HG02981 (cell line): Measurements from ENCODE around the gene COL1A1.

Source experiments
- ATAC-seq: cut with Tn5 transposase; IDR thresholded peaks from one replicate; pipeline ENCODE4 v1.9.1; 2021; ENCODE audit warnings: mild to moderate bottlenecking, moderate library complexity; ENCODE audit not compliant: unreplicated experiment

The COL1A1 gene

DNA sequence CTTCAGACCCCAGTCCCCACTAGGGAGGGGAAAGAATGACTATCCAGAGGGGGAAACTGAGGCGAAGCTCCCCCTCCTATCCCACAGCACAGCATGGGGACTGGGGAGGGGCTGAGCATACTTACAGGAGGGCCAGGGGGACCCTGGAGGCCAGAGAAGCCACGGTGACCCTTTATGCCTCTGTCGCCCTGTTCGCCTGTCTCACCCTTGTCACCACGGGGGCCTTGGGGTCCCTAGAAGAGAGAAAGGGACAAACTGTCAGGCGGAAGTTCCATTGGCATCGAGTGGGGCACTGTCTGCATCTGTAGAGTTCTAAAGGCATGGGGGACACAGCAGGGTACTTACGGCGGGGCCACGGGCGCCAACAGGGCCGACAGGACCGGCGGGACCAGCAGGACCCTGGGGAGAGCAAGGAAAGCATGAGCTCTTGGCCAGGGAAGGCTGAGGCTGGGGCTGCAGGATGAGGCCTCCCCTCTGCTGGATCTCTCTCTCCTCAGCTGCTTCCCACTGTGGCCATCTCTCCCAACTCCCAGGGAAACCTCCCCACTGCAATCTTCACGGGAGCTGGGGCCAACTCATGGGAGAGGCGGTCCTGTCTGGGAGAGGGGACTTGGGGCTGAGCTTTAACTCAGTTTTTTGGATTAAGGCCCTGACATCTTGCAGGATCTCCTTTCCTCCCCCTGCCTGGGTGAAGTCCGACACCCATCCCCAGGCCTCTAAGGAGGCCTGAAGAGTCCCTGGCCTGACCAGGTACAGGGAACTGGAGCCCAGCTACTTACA is 13.5 kb downstream of the COL1A1 start:
- no peak for ATAC-seq

DNA sequence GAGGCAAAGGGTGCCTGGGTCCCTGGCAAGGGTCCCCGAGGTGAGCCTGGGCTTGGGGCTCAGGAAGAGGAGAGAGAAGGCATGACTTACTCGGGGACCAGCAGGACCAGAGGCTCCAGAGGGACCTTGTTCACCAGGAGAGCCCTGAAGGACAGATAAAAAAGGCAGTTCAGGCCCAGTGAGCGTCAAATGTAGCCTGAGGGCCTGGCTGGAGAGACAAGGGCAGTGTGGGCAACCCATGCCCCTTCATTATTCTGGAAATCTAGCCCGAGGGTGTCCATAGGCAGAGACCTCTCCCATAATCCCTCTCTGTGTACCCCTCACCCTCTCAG is 14.1 kb downstream of the COL1A1 start:
- ATAC-seq = no peak

GRCh38 chr17:50186661-50187393 is 14.6 kb downstream of the COL1A1 start:
- ATAC-seq = no peak

DNA sequence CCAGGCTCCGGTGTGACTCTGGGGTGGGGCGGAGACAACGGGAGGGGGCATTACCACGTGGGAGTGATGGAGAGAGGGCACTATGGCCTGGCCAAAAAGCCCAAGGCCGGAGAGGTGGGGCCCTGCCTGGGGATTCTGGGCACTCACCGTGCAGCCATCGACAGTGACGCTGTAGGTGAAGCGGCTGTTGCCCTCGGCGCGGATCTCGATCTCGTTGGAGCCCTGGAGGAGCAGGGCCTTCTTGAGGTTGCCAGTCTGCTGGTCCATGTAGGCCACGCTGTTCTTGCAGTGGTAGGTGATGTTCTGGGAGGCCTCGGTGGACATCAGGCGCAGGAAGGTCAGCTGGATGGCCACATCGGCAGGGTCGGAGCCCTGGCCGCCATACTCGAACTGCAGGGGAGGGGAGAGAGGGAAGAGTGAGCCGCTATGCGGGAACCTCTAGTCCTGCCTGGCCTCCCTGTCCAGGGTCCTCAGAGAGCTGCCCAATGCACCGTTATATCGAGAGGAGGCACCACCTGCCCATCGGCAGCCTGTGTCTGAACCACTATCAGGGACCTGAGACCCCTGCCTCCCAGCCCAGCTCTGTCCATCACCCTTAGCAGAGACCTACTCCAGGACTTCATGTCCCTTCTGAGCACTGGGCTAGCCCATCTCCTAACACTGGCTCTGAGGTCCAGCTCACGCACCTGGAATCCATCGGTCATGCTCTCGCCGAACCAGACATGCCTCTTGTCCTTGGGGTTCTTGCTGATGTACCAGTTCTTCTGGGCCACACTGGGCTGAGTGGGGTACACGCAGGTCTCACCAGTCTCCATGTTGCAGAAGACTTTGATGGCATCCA is 15.6 kb downstream of the COL1A1 start:
- ATAC-seq = no peak

DNA sequence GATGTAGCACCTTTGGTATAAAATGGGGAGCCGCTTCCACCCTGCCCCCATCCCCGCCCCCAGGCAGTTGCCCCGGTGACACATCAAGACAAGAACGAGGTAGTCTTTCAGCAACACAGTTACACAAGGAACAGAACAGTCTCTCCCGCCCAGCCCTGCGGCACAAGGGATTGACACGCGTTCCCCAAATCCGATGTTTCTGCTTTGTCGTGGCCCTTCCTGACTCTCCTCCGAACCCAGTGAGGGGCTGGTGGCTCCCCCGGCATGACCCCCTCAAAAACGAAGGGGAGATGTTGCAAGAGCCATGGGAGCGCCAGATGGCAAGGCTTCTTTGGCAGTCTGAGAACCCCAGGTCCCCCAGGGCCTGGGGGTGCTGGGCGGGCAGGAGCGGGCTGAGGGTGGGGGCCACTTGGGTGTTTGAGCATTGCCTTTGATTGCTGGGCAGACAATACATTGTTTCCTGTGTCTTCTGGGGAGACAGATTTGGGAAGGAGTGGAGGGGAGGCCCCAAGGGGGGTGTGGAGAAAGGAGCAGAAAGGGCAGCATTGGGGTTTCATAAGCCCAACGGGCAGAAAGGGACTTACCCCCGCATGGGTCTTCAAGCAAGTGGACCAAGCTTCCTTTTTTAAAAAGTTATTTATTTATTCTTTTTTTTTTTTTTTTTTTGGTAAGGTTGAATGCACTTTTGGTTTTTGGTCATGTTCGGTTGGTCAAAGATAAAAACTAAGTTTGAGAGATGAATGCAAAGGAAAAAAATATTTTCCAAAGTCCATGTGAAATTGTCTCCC is 16.6 kb downstream of the COL1A1 start:
- no peak for ATAC-seq

- no peak for ATAC-seq
Observed at GRCh38 chr17:50184064-50184463, 17.4 kb downstream of the COL1A1 start.

GRCh38 chr17:50183421-50183994 is 17.9 kb downstream of the COL1A1 start:
- ATAC-seq = no peak

GRCh38 chr17:50182783-50183420 is 18.5 kb downstream of the COL1A1 start:
- no peak for ATAC-seq

DNA sequence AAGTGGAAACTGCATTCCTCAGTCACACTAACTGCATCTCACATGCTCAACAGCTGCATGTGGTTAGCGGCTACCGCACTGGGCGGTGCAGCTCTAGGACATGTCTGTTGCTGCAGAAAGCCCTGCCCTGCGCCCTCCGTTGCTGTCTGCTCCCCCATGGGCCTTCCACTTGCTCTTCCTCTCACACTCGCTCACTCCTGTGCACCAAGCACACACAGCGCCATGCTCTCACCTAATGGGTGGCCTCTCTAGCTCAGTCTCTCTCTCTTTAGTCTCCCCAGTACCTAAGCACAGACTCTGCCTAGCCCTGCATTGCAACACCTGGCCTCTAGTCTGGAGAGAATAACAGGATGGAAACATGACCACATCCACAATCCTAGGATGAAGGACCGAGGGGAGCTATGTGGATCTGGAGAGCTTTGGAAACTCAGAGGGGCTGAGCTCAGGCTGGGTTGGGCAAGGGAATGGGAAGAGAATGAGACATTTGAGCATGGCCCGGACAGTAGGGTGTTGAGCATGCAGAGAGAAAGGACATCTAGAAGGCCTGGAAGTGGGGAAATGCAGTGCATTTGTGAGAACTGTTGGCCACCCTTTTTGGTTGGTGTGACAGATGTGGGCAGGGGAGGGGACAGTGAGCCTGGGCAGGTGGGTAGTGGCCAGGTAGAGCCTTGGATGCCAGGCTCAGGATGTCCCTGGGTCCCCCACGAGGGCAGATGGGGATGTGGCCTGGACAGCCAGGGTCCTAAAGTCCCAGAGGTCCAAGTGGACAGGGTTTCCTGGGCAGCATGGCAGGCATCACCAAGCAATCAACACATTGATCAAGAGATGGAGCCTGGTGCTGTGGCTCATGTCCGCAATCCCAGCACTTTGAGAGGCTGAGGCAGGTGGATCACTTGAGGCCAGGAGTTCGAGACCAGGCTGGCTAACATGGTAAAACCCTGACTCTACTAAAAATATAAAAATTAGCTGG is 19.6 kb downstream of the COL1A1 start:
- ATAC-seq = no peak

DNA sequence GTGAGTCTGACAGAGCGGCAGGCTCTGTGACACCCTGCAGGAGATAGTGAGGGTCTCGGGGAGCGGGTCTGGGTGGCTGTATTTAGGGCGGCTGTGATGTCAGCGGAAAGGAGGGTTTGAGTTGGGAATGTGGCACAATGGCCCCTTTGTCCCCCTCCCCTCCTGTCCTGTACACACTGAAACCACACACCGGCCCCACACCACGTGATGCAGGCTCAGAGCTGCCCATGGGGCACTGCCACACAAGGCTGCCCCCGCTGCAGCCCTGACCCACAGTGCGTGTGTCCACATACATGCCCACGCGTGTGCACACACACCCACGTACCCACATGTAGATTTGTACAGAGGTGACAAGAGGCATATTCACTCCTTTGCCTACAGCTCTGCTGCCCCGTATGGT is 20.3 kb downstream of the COL1A1 start:
- no peak for ATAC-seq

DNA sequence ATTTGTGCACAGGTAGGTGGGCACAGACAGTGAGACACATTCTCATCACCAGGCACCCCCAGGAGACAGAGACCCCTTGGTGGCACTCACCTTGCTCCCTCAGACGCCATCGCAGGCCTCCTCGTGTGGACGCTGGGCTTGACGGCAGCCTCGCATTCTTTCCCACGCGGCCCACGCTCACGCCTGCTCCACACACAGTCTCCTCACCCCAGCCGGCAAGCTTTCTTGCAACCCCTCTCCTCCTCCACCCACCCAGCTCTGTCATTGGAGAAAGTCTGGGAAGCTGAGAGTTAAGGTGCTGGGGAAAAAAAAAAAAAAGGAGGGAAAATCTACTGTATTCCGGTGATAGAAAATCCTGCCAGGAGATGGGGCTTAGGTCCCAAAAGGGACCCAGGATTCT is 20.8 kb downstream of the COL1A1 start:
- no peak for ATAC-seq

GRCh38 chr17:50180111-50180510 is 21.3 kb downstream of the COL1A1 start:
- ATAC-seq = no peak

DNA sequence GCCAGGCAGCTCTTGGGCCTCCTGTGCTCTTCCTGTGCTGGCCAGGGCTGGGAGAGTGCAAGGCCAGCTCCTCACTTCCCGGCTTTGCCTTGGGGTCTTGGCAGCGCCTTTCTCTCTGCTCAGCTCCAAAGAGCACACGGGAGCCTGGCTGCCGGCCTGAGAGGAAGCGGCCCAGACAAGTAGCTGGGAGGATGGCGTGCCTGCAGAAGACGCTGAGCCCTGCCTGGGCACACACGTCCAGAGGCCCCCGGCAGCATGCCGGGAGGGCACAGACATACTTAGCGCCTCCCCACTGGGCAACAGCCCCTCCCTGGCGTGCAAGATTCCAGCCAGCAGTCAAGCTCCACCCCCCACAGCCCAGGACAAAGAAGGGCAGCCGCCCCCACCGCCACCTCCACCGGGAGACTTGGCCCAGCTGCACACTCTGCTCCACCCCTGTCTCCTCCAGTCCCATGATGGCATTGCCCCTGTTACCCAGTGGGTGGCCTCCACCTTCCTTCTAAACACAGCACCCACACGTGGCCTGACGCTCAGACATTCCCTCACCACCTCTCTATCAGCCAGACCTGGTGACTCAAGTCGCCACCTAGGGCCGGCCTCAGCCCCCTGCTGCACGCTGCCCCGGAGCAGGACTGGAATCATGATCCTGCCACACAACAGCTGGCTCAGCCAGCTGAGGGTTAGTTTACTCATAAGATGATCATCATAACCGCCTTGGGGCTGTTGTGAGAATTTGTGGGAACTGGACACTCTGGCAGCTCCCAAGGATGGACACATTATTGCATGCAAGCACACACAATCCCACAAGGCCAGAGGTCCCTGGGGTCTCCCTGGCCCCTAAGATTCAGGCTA is 23.2 kb downstream of the COL1A1 start:
- ATAC-seq = peak; percentile 65

DNA sequence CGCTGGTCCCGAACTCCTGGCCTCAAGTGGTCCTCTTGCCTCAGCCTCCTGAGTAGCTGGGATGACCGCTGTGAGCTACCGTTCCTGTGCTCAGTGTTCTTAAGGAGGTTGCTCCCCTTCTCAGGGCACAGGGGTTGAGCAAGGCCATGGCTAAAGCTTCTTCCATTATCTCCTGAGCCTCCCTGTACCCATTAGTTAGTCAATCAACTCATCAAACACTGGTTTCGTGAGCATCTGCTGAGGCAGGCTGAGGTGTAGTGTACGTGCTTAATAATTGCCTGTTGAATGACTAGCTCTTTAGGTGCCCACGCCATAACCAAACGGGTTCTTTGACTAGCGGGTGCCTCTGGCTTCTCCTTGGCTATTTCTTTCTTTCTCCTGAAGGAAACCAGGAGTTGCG is 24.0 kb downstream of the COL1A1 start:
- ATAC-seq = no peak

DNA sequence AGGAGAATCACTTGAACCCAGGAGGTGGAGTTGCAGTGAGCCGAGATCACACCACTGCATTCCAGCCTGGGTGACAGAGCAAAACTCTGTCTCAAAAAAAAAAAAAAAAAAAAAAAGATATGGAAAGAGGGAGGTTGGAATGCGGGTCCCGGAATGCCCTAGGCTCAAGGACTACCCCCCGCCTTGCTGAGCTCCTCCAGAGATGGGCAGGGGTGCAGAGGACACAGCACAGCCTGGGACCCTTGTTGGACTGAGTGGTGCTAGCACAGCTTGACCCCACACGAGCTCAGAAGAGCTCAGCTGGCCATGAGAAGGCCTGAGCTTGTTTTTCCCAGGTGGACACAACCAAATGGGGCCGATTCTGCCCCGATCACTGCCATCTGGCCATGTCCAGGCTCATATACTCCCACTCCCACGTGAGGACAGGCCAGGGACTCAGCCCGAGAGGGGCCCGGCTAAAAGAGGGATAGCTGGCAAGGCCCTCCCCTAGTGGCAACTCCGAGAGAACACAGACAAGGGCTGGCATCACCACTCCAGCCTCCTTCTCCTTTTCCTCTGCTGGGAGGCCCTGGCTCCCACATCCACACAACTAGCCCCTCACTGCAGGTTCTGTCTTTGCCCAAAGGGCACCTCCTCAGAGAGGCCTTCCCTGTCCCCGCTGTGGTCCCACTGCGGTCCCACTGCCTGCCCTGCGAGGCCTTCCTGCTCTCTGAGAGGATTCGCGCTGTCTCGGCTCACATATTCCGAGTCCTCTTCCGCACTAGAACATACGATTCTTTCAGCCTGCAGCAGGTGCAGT is 24.7 kb downstream of the COL1A1 start:
- no peak for ATAC-seq

DNA sequence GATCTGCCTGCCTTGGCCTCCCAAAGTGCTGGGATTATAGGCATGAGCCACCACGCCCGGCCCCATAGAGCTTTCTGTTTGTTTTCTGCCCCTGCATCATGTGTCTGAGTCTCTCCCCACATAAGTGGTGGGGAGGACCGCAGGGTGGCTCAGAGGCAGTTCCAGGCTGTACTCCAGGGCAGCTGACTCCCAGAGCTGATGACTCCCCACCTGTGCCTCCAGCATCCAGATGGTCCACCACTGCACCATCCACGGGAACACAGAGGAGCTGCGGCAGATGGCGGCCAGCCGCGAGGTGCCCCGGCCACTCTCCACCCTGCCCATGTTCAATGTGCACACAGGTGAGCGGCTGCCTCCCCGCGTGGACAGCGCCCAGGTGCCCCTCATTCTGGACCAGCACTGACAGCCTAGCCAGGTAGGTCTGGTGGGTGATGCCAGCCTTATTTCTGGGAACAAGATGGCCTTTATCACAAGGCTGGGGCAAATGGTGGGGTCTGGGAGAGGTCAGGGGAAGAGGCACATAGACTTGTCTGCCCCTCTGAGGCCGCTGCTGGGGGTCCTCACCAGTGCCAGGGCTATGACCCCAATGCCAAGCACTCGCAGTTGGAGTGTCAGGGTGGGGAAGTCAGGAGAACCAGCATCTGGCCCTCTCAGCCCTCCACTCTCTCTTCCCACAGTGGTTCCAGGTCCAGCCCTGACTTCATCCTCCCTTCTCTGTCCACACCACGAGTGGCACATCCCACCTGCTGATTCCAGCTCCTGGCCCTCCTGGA is 26.2 kb downstream of the COL1A1 start:
- ATAC-seq = no peak
